Esophagus squamous epithelium (tissue), 4 donors: ENCODE results near the gene ADAMTS7.
"Not testable (repeated sequence)": the region's sequence is repeated elsewhere in the genome, so short reads cannot be mapped to it uniquely, and the experiment has no call there.

ENCODE experiments used
- POLR2A ChIP-seq, 4 donors: fragments of 450-650 bp; IDR thresholded peaks; one replicate each; pipeline ENCODE4 v1.6.1; 2017; ENCODE audit warnings: antibody characterized with exemption in 4 of 4, mild to moderate bottlenecking in 4 of 4, moderate library complexity in 3 of 4
- TF ChIP-seq, protein P1 (sequence below), 6 experiments: fragments of 450-650 bp in 4 of 6; fragments of 200-600 bp in 2 of 6; sonication (generic) in 2 of 6; IDR thresholded peaks; one replicate each; pipeline ENCODE4 v1.5.1; 2016 to 2019; ENCODE audit warnings: antibody characterized with exemption in 6 of 6, mild to moderate bottlenecking in 4 of 6, moderate library complexity in 4 of 6

DNA sequence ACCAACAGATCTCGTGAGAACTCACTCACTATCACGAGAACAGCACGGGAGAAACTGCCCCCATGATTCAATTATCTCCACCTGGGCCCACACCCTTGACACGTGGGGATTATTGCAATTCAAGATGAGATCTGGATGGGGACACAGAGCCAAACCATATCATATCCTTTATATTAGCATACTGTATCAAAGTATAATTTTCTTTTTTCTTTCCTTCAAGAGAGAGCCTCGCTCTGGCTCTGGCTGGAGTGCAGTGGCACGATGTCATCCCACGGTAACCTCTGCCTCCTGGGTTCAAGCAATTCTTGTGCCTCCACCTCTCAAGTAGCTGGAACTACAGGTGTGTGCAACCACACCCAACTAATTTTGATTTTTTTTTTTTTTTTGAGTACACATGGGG is 63.4 kb downstream of the ADAMTS7 start:
- TF ChIP-seq, protein P1, sequence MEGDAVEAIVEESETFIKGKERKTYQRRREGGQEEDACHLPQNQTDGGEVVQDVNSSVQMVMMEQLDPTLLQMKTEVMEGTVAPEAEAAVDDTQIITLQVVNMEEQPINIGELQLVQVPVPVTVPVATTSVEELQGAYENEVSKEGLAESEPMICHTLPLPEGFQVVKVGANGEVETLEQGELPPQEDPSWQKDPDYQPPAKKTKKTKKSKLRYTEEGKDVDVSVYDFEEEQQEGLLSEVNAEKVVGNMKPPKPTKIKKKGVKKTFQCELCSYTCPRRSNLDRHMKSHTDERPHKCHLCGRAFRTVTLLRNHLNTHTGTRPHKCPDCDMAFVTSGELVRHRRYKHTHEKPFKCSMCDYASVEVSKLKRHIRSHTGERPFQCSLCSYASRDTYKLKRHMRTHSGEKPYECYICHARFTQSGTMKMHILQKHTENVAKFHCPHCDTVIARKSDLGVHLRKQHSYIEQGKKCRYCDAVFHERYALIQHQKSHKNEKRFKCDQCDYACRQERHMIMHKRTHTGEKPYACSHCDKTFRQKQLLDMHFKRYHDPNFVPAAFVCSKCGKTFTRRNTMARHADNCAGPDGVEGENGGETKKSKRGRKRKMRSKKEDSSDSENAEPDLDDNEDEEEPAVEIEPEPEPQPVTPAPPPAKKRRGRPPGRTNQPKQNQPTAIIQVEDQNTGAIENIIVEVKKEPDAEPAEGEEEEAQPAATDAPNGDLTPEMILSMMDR (IDR thresholded peaks at IDR 0.05): not testable (repeated sequence)
- not testable (repeated sequence) for TF ChIP-seq POLR2A (IDR thresholded peaks at IDR 0.05)
